ENCODE measurements around the gene PHYHIPL. TPM values are rescaled to one million over a fixed set of nuclear protein-coding genes. Genes with fewer than 3 reads are reported as not detected.
A peak's percentile ranks its signal among the peaks of the same experiment; 100 is the strongest.
"Not testable (repeated sequence)": the region's sequence is repeated elsewhere in the genome, so short reads cannot be mapped to it uniquely, and the experiment has no call there.

The PHYHIPL gene
- total RNA-seq, 6 experiments from 2014 or later = not detected

DNA sequence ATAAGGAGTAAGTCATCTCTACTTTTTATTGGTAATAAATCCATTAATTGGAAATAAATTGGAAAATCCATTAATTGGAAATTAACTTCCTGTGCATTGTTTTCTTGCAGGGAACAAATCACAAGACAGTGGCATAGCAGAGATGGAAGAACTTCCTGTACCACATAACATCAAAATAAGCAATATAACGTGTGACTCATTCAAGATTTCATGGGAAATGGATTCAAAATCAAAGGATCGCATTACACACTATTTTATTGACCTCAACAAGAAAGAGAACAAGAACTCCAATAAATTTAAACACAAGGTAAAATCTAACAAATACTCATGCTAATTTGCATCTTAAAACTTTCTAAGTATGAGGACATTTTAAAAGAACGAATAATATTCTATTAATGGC lies 57.8 kb downstream of the PHYHIPL start:
- no peaks in the 10 kb centered on the region for H3K9me3 Mint-ChIP-seq
- no peaks in the 10 kb centered on the region; the same call in 1 of the 2 replicates for H3K27me3 Mint-ChIP-seq (ENCODE audit: insufficient read depth)
- H3K4me3 Mint-ChIP-seq = no peak overlapping the region
- H3K27ac Mint-ChIP-seq = no peak overlapping the region
- no peak for TF ChIP-seq CTCF (IDR thresholded peaks at IDR 0.05)
- no peaks in the 10 kb centered on the region for H3K36me3 Mint-ChIP-seq (ENCODE audit: low read depth)
- DNase-seq = no peak
- peaks cover 5% of the 10 kb centered on the region; the same call in 1 of the 2 replicates for H3K4me1 Mint-ChIP-seq (ENCODE audit: low read depth)

GRCh38 chr10:59234816-59235429 lies 58.5 kb downstream of the PHYHIPL start:
- no peaks in the 10 kb centered on the region for H3K36me3 Mint-ChIP-seq (ENCODE audit: low read depth)
- TF ChIP-seq CTCF (IDR thresholded peaks at IDR 0.05) = peak; percentile 81
- DNase-seq = peak; percentile 36
- H3K9me3 Mint-ChIP-seq = no peaks in the 10 kb centered on the region
- H3K4me1 Mint-ChIP-seq (ENCODE audit: low read depth) = peaks cover 5% of the 10 kb centered on the region; the same call in 1 of the 2 replicates
- H3K27me3 Mint-ChIP-seq (ENCODE audit: insufficient read depth) = no peaks in the 10 kb centered on the region; the same call in 1 of the 2 replicates
- H3K4me3 Mint-ChIP-seq = no peak overlapping the region
- H3K27ac Mint-ChIP-seq = no peak overlapping the region

- H3K36me3 Mint-ChIP-seq (ENCODE audit: low read depth) = no peaks in the 10 kb centered on the region
- H3K4me1 Mint-ChIP-seq (ENCODE audit: low read depth) = peaks cover 5% of the 10 kb centered on the region; the same call in 1 of the 2 replicates
- H3K27ac Mint-ChIP-seq = no peak overlapping the region
- no peak for TF ChIP-seq CTCF (IDR thresholded peaks at IDR 0.05)
- no peak for DNase-seq
- no peak overlapping the region for H3K4me3 Mint-ChIP-seq
- no peaks in the 10 kb centered on the region; the same call in 1 of the 2 replicates for H3K27me3 Mint-ChIP-seq (ENCODE audit: insufficient read depth)
- H3K9me3 Mint-ChIP-seq = no peaks in the 10 kb centered on the region
Measured at GRCh38 chr10:59236064-59236697, 59.7 kb downstream of the PHYHIPL start.

GRCh38 chr10:59237775-59238174 lies 61.3 kb downstream of the PHYHIPL start:
- no peak for TF ChIP-seq CTCF (IDR thresholded peaks at IDR 0.05)
- H3K4me3 Mint-ChIP-seq = no peak overlapping the region
- H3K9me3 Mint-ChIP-seq = no peaks in the 10 kb centered on the region

DNA sequence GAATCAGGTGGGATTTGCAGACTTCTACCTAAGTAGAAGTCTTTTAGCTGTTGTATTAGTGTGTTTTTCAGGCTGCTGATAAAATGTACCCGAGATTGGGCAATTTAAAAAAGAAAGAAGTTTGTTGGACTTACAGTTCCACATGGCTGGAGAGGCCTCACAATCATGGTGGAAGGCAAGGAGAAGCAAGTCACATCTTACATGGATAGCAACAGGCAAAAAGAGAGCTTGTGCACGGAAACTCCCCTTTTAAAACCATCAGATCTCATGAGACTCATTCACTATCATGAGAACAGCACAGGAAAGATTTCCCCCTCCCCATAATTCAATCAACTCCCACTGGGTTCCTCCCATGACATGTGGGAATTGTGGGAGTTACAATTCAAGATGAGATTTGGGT lies 62.7 kb downstream of the PHYHIPL start:
- not testable (repeated sequence) for H3K9me3 Mint-ChIP-seq; H3K4me1 Mint-ChIP-seq (ENCODE audit: low read depth); H3K27ac Mint-ChIP-seq; H3K27me3 Mint-ChIP-seq (ENCODE audit: insufficient read depth); DNase-seq; H3K36me3 Mint-ChIP-seq (ENCODE audit: low read depth); H3K4me3 Mint-ChIP-seq

More at GRCh38 chr10:59237775-59238174, 61.3 kb downstream of the PHYHIPL start:
- DNase-seq = no peak
- H3K27ac Mint-ChIP-seq = no peak overlapping the region
- no peaks in the 10 kb centered on the region; the same call in none of the 2 replicates for H3K27me3 Mint-ChIP-seq (ENCODE audit: insufficient read depth)
- H3K36me3 Mint-ChIP-seq (ENCODE audit: low read depth) = no peaks in the 10 kb centered on the region
- H3K4me1 Mint-ChIP-seq (ENCODE audit: low read depth) = peaks cover 5% of the 10 kb centered on the region; the same call in 1 of the 2 replicates

DNA sequence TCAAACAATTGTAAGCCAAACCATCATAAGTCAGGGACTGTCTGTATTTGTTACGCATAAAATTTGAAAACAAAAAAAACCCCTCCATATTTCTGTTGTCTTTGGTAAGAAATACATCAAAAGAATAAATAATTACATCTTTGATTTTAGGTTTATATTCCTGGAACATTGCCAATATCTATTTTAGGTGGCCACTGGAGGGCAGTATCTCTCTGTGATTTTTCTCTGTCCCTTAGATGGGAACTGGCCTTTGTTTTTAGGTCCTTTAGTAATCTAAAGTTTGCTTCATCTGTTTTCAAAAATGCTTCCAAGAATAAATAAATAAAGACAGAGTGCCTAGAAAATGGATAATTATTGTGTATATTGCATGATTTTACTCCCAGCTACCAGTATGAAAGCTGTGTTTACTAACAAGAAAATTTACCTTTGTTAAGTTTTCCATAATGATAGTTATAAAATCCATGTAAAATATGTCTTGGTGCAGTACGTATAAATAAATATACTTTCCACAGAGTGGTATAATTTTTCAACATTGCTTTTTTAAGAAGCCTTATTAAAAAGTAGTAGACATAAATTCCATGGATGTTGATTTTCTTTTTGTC lies 64.2 kb downstream of the PHYHIPL start:
- Mint-ChIP-seq H3K27ac (no peak overlapping the region), H3K36me3 (ENCODE audit: low read depth) (no peaks in the 10 kb centered on the region), H3K9me3 (no peaks in the 10 kb centered on the region), H3K4me3 (no peak overlapping the region), H3K27me3 (ENCODE audit: insufficient read depth) (no peaks in the 10 kb centered on the region; the same call in 1 of the 2 replicates), H3K4me1 (ENCODE audit: low read depth) (no peaks in the 10 kb centered on the region)
- peak; percentile 91 for TF ChIP-seq CTCF (IDR thresholded peaks at IDR 0.05)
- DNase-seq = peak; percentile 28
